DMS153 (cell line): Measurements from ENCODE around the gene FUZ.

Experiments used
- DNase-seq: peaks from one replicate; lab custom pipeline; 2025; lab: John Stamatoyannopoulos, UW

The FUZ gene

GRCh38 chr19:49850487-49851342, 37.6 kb upstream of the FUZ start, which contains the start of gene PTOV1:
PTOV1 (plus strand) TSS chr19:49851159.
- peak; percentile 82 for DNase-seq

- no peak for DNase-seq
Observed at GRCh38 chr19:49850221-49850486, 37.1 kb upstream of the FUZ start.

- DNase-seq, result no peak
Observed at GRCh38 chr19:49849433-49850220, 36.5 kb upstream of the FUZ start.

GRCh38 chr19:49848938-49849337, 35.8 kb upstream of the FUZ start:
- DNase-seq, result no peak

GRCh38 chr19:49847731-49848696, 34.9 kb upstream of the FUZ start:
- no peak for DNase-seq

GRCh38 chr19:49846408-49846807, 33.3 kb upstream of the FUZ start:
- DNase-seq, result no peak

- DNase-seq, result no peak
Observed at GRCh38 chr19:49845414-49845813, 32.3 kb upstream of the FUZ start.

GRCh38 chr19:49844138-49845095, 31.3 kb upstream of the FUZ start:
- DNase-seq, result no peak

GRCh38 chr19:49843265-49843664, 30.2 kb upstream of the FUZ start:
- DNase-seq, result no peak

- no peak for DNase-seq
Observed at GRCh38 chr19:49840736-49841249, 27.7 kb upstream of the FUZ start.

GRCh38 chr19:49840321-49840720, 27.2 kb upstream of the FUZ start:
- no peak for DNase-seq

- no peak for DNase-seq
Observed at GRCh38 chr19:49839713-49840112, 26.6 kb upstream of the FUZ start.

- DNase-seq, result no peak
Observed at GRCh38 chr19:49838885-49839588, 25.9 kb upstream of the FUZ start.

- no peak for DNase-seq
Observed at GRCh38 chr19:49837425-49837824, 24.3 kb upstream of the FUZ start.

GRCh38 chr19:49837009-49837310, 23.9 kb upstream of the FUZ start:
- DNase-seq, result no peak

GRCh38 chr19:49836176-49837008, 23.3 kb upstream of the FUZ start:
- DNase-seq, result no peak

GRCh38 chr19:49835562-49835961, 22.5 kb upstream of the FUZ start:
- no peak for DNase-seq

GRCh38 chr19:49833599-49833998, 20.5 kb upstream of the FUZ start:
- DNase-seq, result no peak

GRCh38 chr19:49832556-49832955, 19.5 kb upstream of the FUZ start:
- no peak for DNase-seq

GRCh38 chr19:49831592-49831991, 18.5 kb upstream of the FUZ start:
- DNase-seq, result no peak
